HG02973 (cell line): ENCODE results near the gene LAMTOR2.
"Not testable (repeated sequence)": the region's sequence is repeated elsewhere in the genome, so short reads cannot be mapped to it uniquely, and the experiment has no call there.

Experiments used
- ATAC-seq: cut with Tn5 transposase; IDR thresholded peaks from one replicate; pipeline ENCODE4 v1.9.1; 2021; ENCODE audit warnings: moderate library complexity; ENCODE audit not compliant: unreplicated experiment

LAMTOR2 gene

GRCh38 chr1:156051011-156051725 is 3.4 kb upstream of the LAMTOR2 start:
- no peak for ATAC-seq

- ATAC-seq = no peak
Measured at GRCh38 chr1:156052862-156053767, 1.5 kb upstream of the LAMTOR2 start.

GRCh38 chr1:156053768-156054499 is 648 bp upstream of the LAMTOR2 start, which contains the start of gene UBQLN4:
Gene UBQLN4 (minus strand): TSS chr1:156053798. CDS start chr1:156053701, 97 bp downstream.
- peak; percentile 50 for ATAC-seq

- no peak for ATAC-seq
Measured at GRCh38 chr1:156055281-156056048, 883 bp downstream of the LAMTOR2 start.

- no peak for ATAC-seq
Measured at GRCh38 chr1:156056326-156056849, 1.8 kb downstream of the LAMTOR2 start.

GRCh38 chr1:156060937-156061636 is 6.5 kb downstream of the LAMTOR2 start, which contains the start of gene RAB25:
Gene RAB25 (plus strand): TSS chr1:156061160. CDS start chr1:156061401, 241 bp downstream.
- ATAC-seq = no peak

GRCh38 chr1:156062189-156062588 is 7.6 kb downstream of the LAMTOR2 start:
- ATAC-seq = no peak

GRCh38 chr1:156063997-156064285 is 9.4 kb downstream of the LAMTOR2 start:
- ATAC-seq = no peak

GRCh38 chr1:156064615-156065014 is 10.0 kb downstream of the LAMTOR2 start:
- no peak for ATAC-seq

GRCh38 chr1:156065212-156065611 is 10.6 kb downstream of the LAMTOR2 start:
- ATAC-seq = no peak

- no peak for ATAC-seq
Measured at GRCh38 chr1:156065871-156066270, 11.3 kb downstream of the LAMTOR2 start.

- no peak for ATAC-seq
Measured at GRCh38 chr1:156067262-156067661, 12.7 kb downstream of the LAMTOR2 start.

GRCh38 chr1:156069490-156070455 is 15.2 kb downstream of the LAMTOR2 start:
- ATAC-seq = no peak

GRCh38 chr1:156070548-156070947 is 16.0 kb downstream of the LAMTOR2 start:
- no peak for ATAC-seq

GRCh38 chr1:156071332-156071816 is 16.8 kb downstream of the LAMTOR2 start:
- ATAC-seq = not testable (repeated sequence)

GRCh38 chr1:156072251-156072650 is 17.7 kb downstream of the LAMTOR2 start:
- no peak for ATAC-seq

- no peak for ATAC-seq
Measured at GRCh38 chr1:156073110-156073687, 18.6 kb downstream of the LAMTOR2 start.

GRCh38 chr1:156073740-156074139 is 19.2 kb downstream of the LAMTOR2 start:
- no peak for ATAC-seq
